Measurements from ENCODE around the gene THAP4.

DNA sequence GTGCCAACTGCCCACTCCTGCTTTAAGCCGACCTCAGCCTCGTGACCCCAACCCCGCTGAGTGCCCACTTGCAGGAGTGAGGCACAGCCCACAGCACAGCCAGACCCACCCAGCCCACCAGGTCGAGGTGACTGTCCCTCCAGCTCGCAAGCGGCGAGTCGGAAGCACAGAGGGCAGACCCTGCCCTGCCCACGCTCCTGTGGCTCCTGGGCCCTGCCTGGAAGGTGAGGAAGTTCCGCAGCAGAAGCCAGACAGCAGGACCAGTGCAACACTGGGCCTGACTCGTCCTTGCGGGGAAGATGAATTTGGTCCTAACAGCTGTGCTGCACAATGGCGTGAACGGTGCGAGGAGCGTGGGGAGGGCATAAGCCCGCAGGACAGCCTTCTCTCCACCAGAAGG, 39.7 kb upstream of the THAP4 start:
- TF ChIP-seq POLR2AphosphoS5 (IDR thresholded peaks at IDR 0.05; ENCODE audit: low read depth, low read length), result no peak
- TF ChIP-seq TAF1 (IDR thresholded peaks at IDR 0.05; ENCODE audit: borderline replicate concordance, insufficient read depth, low read length), result no peak
- TF ChIP-seq, protein P1, sequence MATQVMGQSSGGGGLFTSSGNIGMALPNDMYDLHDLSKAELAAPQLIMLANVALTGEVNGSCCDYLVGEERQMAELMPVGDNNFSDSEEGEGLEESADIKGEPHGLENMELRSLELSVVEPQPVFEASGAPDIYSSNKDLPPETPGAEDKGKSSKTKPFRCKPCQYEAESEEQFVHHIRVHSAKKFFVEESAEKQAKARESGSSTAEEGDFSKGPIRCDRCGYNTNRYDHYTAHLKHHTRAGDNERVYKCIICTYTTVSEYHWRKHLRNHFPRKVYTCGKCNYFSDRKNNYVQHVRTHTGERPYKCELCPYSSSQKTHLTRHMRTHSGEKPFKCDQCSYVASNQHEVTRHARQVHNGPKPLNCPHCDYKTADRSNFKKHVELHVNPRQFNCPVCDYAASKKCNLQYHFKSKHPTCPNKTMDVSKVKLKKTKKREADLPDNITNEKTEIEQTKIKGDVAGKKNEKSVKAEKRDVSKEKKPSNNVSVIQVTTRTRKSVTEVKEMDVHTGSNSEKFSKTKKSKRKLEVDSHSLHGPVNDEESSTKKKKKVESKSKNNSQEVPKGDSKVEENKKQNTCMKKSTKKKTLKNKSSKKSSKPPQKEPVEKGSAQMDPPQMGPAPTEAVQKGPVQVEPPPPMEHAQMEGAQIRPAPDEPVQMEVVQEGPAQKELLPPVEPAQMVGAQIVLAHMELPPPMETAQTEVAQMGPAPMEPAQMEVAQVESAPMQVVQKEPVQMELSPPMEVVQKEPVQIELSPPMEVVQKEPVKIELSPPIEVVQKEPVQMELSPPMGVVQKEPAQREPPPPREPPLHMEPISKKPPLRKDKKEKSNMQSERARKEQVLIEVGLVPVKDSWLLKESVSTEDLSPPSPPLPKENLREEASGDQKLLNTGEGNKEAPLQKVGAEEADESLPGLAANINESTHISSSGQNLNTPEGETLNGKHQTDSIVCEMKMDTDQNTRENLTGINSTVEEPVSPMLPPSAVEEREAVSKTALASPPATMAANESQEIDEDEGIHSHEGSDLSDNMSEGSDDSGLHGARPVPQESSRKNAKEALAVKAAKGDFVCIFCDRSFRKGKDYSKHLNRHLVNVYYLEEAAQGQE (IDR thresholded peaks at IDR 0.05; ENCODE audit: insufficient read depth in 1 of 2, low read depth in 2 of 2, low read length in 2 of 2), result no peak
- TF ChIP-seq SIN3A (IDR thresholded peaks at IDR 0.05; ENCODE audit: borderline replicate concordance, insufficient read depth, low read length), result no peak
